ENCODE data around the gene RSKR.
A peak's percentile ranks its signal among the peaks of the same experiment; 100 is the strongest.
"Not testable (repeated sequence)": the region's sequence is repeated elsewhere in the genome, so short reads cannot be mapped to it uniquely, and the experiment has no call there.

The RSKR gene

DNA sequence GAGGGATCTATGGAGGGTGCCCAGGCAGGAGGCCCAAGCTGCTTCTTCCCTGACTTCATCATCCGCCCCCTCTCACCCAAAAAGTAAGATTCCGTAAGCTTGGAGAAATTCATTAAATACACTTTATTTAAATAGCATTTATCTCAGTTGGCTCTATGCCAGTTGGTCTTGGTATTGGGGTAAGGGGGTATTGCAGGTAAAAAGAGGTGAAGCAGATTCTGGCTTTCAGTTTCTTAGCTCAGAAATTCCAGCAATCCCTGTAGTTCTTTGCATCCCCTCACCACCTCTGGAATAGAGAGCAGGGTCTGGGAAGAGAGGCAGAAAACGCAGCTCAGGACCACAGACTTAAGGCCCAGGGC lies 36.5 kb downstream of the RSKR start:
- no peak overlapping the region for H3K9ac ChIP-seq (ENCODE audit: low read depth, low read length)
- no peaks in the 10 kb centered on the region for H3K9me3 ChIP-seq (ENCODE audit: insufficient read depth, low read depth, low read length)
- H3K27me3 ChIP-seq (ENCODE audit: insufficient read depth, low read length): peaks cover 10% of the 10 kb centered on the region; the same call in 1 of the 2 replicates
- H3K36me3 ChIP-seq (ENCODE audit: insufficient read depth, low read length): peaks cover 53% of the 10 kb centered on the region
- H3K27ac ChIP-seq (ENCODE audit: low read depth, low read length): no peak overlapping the region; the same call in 1 of the 2 replicates
- 81% methylated on average over 1 of the region's 3 CpGs for WGBS
- peaks cover 3% of the 10 kb centered on the region; the same call in 1 of the 2 replicates for H3K4me1 ChIP-seq (ENCODE audit: insufficient read depth, low read length)
- no peak overlapping the region for H3K4me3 ChIP-seq (ENCODE audit: low read length)

- Histone ChIP-seq H3K27ac (ENCODE audit: low read depth, low read length) (peak within 1 kb of the TSS; percentile 59; the same call in 1 of the 2 replicates), H3K4me1 (ENCODE audit: insufficient read depth, low read length) (peaks cover 3% of the 10 kb centered on the region; the same call in 1 of the 2 replicates), H3K27me3 (ENCODE audit: insufficient read depth, low read length) (peaks cover 16% of the 10 kb centered on the region; the same call in 1 of the 2 replicates), H3K4me3 (ENCODE audit: low read length) (peak within 1 kb of the TSS; percentile 45), H3K9ac (ENCODE audit: low read depth, low read length) (no peak within 1 kb of the TSS), H3K9me3 (ENCODE audit: insufficient read depth, low read depth, low read length) (no peaks in the 10 kb centered on the region), H3K36me3 (ENCODE audit: insufficient read depth, low read length) (peaks cover 47% of the 10 kb centered on the region)
- WGBS: 7% methylated on average over 26 of the region's 26 CpGs
These were observed 37.1 kb downstream of the RSKR start, which contains the start of gene ALDOC for GRCh38 chr17:28576758-28577465. Gene ALDOC, minus strand, starts transcription at chr17:28576895. Its CDS starts 1,363 bp downstream, at chr17:28575532.

DNA sequence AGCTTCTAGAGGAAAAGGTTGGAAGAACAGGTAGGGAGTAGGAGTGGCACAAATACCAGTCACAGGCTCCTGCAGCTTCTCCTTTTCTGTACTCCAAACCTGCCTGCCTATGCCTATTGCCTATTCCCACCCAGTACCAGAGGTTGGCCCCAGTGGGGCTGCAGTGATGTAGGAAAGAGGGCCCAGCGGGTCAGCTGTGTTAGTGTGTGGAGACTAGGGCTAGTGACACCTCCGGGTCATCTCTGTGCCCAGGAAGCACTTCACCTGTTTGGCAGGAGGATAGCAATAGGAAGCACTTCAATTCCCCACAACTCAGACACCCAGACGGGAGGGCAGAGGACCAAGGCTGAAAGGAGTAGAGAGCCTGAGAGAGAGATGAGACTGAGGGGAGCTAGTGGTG lies 38.0 kb downstream of the RSKR start:
- 76% methylated on average over 2 of the region's 3 CpGs for WGBS

GRCh38 chr17:28575126-28575795 lies 38.7 kb downstream of the RSKR start:
- Histone ChIP-seq H3K4me3 (ENCODE audit: low read length) (no peak overlapping the region), H3K4me1 (ENCODE audit: insufficient read depth, low read length) (peaks cover 6% of the 10 kb centered on the region), H3K27me3 (ENCODE audit: insufficient read depth, low read length) (peaks cover 18% of the 10 kb centered on the region; the same call in 1 of the 2 replicates), H3K9me3 (ENCODE audit: insufficient read depth, low read depth, low read length) (no peaks in the 10 kb centered on the region), H3K36me3 (ENCODE audit: insufficient read depth, low read length) (peaks cover 36% of the 10 kb centered on the region), H3K27ac (ENCODE audit: low read depth, low read length) (no peak overlapping the region), H3K9ac (ENCODE audit: low read depth, low read length) (no peak overlapping the region)
- 93% methylated on average over 14 of the region's 14 CpGs for WGBS

More for the DNA sequence above, 38.0 kb downstream of the RSKR start:
- Histone ChIP-seq H3K36me3 (ENCODE audit: insufficient read depth, low read length) (peaks cover 43% of the 10 kb centered on the region), H3K27me3 (ENCODE audit: insufficient read depth, low read length) (peaks cover 18% of the 10 kb centered on the region; the same call in 1 of the 2 replicates), H3K4me3 (ENCODE audit: low read length) (peak overlapping the region; percentile 39)
- H3K4me1 ChIP-seq (ENCODE audit: insufficient read depth, low read length); H3K27ac ChIP-seq (ENCODE audit: low read depth, low read length); H3K9ac ChIP-seq (ENCODE audit: low read depth, low read length); H3K9me3 ChIP-seq (ENCODE audit: insufficient read depth, low read depth, low read length): not testable (repeated sequence)

GRCh38 chr17:28574526-28574925 lies 39.5 kb downstream of the RSKR start:
- WGBS: 90% methylated on average over 7 of the region's 7 CpGs
- no peak overlapping the region for H3K4me3 ChIP-seq (ENCODE audit: low read length)
- H3K27me3 ChIP-seq (ENCODE audit: insufficient read depth, low read length): peaks cover 18% of the 10 kb centered on the region; the same call in 1 of the 2 replicates
- no peak overlapping the region for H3K27ac ChIP-seq (ENCODE audit: low read depth, low read length)
- no peaks in the 10 kb centered on the region for H3K9me3 ChIP-seq (ENCODE audit: insufficient read depth, low read depth, low read length)
- H3K9ac ChIP-seq (ENCODE audit: low read depth, low read length): no peak overlapping the region
- peaks cover 29% of the 10 kb centered on the region for H3K36me3 ChIP-seq (ENCODE audit: insufficient read depth, low read length)
- H3K4me1 ChIP-seq (ENCODE audit: insufficient read depth, low read length): peaks cover 6% of the 10 kb centered on the region

GRCh38 chr17:28573966-28574480 lies 40.0 kb downstream of the RSKR start:
- Histone ChIP-seq H3K36me3 (ENCODE audit: insufficient read depth, low read length) (peaks cover 24% of the 10 kb centered on the region), H3K9me3 (ENCODE audit: insufficient read depth, low read depth, low read length) (no peaks in the 10 kb centered on the region), H3K9ac (ENCODE audit: low read depth, low read length) (no peak overlapping the region), H3K27me3 (ENCODE audit: insufficient read depth, low read length) (peaks cover 18% of the 10 kb centered on the region; the same call in 1 of the 2 replicates), H3K27ac (ENCODE audit: low read depth, low read length) (no peak overlapping the region), H3K4me3 (ENCODE audit: low read length) (no peak overlapping the region), H3K4me1 (ENCODE audit: insufficient read depth, low read length) (peaks cover 6% of the 10 kb centered on the region)
- 91% methylated on average over 6 of the region's 6 CpGs for WGBS

DNA sequence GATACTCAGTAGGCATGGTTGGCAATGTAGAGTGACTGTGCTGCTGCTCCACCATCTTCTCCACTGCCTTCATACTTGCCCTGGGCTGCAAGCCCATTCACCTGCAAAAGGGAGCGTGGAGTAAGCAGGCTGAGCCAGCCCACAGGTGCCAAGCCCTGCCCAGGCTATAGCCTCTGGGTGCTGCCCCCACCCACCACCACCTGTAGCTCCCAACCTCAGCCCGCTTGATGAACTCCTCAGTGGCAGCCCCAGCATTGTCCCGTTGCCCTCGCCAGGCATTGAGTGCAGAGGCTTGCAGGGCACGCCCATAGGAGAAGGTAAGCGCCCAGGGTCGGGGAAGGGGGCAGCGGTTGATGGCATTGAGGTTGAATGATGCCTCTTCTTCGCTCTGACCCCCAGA lies 40.5 kb downstream of the RSKR start:
- H3K9me3 ChIP-seq (ENCODE audit: insufficient read depth, low read depth, low read length): no peaks in the 10 kb centered on the region
- H3K27ac ChIP-seq (ENCODE audit: low read depth, low read length): no peak overlapping the region
- H3K9ac ChIP-seq (ENCODE audit: low read depth, low read length): no peak overlapping the region
- H3K27me3 ChIP-seq (ENCODE audit: insufficient read depth, low read length): peaks cover 18% of the 10 kb centered on the region; the same call in 1 of the 2 replicates
- 89% methylated on average over 9 of the region's 9 CpGs for WGBS
- peaks cover 18% of the 10 kb centered on the region for H3K36me3 ChIP-seq (ENCODE audit: insufficient read depth, low read length)
- H3K4me3 ChIP-seq (ENCODE audit: low read length): no peak overlapping the region
- peaks cover 6% of the 10 kb centered on the region for H3K4me1 ChIP-seq (ENCODE audit: insufficient read depth, low read length)

- Histone ChIP-seq H3K27me3 (ENCODE audit: insufficient read depth, low read length) (peaks cover 18% of the 10 kb centered on the region; the same call in 1 of the 2 replicates), H3K36me3 (ENCODE audit: insufficient read depth, low read length) (peaks cover 13% of the 10 kb centered on the region), H3K9me3 (ENCODE audit: insufficient read depth, low read depth, low read length) (no peaks in the 10 kb centered on the region), H3K27ac (ENCODE audit: low read depth, low read length) (no peak overlapping the region), H3K4me1 (ENCODE audit: insufficient read depth, low read length) (peaks cover 6% of the 10 kb centered on the region), H3K9ac (ENCODE audit: low read depth, low read length) (no peak overlapping the region), H3K4me3 (ENCODE audit: low read length) (no peak overlapping the region)
These were observed 41.0 kb downstream of the RSKR start for GRCh38 chr17:28573040-28573380.

DNA sequence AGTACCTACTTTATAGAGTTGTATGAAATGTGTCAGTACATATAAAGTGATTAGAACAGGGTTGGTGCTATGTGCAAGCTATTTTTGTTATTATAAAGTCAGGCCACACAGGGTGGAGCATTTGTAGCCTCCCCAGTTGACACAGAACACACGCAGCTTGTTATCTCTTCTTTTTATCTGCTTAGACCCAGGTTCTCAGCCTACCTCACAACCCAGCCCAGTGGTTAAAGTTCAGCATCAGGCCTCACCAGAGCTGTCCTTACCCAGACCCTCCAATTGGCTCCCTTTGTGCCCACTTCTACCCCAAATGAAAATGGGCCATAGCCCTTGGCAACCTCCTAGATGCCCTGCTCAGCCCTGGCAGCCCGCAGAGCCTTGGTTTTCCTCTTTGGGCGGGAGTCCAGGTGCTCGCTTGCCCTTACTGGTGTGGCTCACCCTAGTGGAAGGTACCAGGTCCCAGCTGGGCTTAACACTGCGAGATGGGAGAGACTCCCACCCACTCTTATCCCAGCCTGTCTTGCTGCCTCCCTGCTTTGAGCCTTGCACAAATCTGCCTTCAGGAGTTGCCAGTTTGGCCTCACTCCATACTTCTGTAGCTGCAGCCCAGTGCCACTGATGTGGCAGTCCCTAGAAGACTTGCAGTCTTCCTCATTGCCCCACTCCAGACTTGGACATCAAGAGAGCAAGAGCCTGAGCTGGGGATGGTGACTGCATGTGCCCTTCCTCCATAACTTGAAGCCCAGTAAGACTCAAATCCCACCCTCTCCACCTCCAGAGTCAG lies 41.5 kb downstream of the RSKR start:
- Histone ChIP-seq H3K9me3 (ENCODE audit: insufficient read depth, low read depth, low read length) (no peaks in the 10 kb centered on the region), H3K27ac (ENCODE audit: low read depth, low read length) (no peak overlapping the region), H3K4me3 (ENCODE audit: low read length) (peak overlapping the region; percentile 96; the same call in 1 of the 2 replicates), H3K4me1 (ENCODE audit: insufficient read depth, low read length) (peaks cover 6% of the 10 kb centered on the region), H3K9ac (ENCODE audit: low read depth, low read length) (no peak overlapping the region), H3K27me3 (ENCODE audit: insufficient read depth, low read length) (peaks cover 18% of the 10 kb centered on the region; the same call in 1 of the 2 replicates), H3K36me3 (ENCODE audit: insufficient read depth, low read length) (peaks cover 9% of the 10 kb centered on the region)
- 80% methylated on average over 5 of the region's 5 CpGs for WGBS

- Histone ChIP-seq H3K27ac (ENCODE audit: low read depth, low read length) (peak within 1 kb of the TSS; percentile 59; the same call in 1 of the 2 replicates), H3K4me3 (ENCODE audit: low read length) (peak within 1 kb of the TSS; percentile 96), H3K27me3 (ENCODE audit: insufficient read depth, low read length) (peaks cover 18% of the 10 kb centered on the region; the same call in 1 of the 2 replicates), H3K4me1 (ENCODE audit: insufficient read depth, low read length) (peaks cover 3% of the 10 kb centered on the region; the same call in 1 of the 2 replicates), H3K9ac (ENCODE audit: low read depth, low read length) (peak within 1 kb of the TSS; percentile 76), H3K36me3 (ENCODE audit: insufficient read depth, low read length) (peaks cover 12% of the 10 kb centered on the region; the same call in 1 of the 2 replicates), H3K9me3 (ENCODE audit: insufficient read depth, low read depth, low read length) (no peaks in the 10 kb centered on the region)
- WGBS: 2% methylated on average over 49 of the region's 49 CpGs
These were observed 42.4 kb downstream of the RSKR start, which contains the start of gene PIGS for GRCh38 chr17:28571361-28572122. Gene PIGS, minus strand, starts transcription at chr17:28571524. Its CDS starts 28 bp downstream, at chr17:28571496.
